Measurements from ENCODE around the gene SEMA3E. TPM values are rescaled to one million over a fixed set of nuclear protein-coding genes. Genes with fewer than 3 reads are reported as not detected.

SEMA3E gene
- total and polyA plus RNA-seq, 2 experiments from 2014 or later: 0.75 to 0.92 TPM

GRCh38 chr7:83528925-83529423 lies 120.0 kb downstream of the SEMA3E start:
- Histone ChIP-seq H3K27ac (no peak overlapping the region), H3K36me3 (no peaks in the 10 kb centered on the region), H3K4me3 (no peak overlapping the region), H3K4me1 (ENCODE audit: low read depth) (peaks cover 5% of the 10 kb centered on the region), H3K9me3 (ENCODE audit: low read depth) (no peaks in the 10 kb centered on the region), H3K27me3 (no peaks in the 10 kb centered on the region)
- no peak for TF ChIP-seq CTCF (IDR thresholded peaks at IDR 0.05; ENCODE audit: low read depth, low read length)
- no peak for DNase-seq (ENCODE audit: low read depth in 1 of 2, low spot score in 1 of 2)

- Histone ChIP-seq H3K9me3 (ENCODE audit: low read depth) (no peaks in the 10 kb centered on the region), H3K4me1 (ENCODE audit: low read depth) (peaks cover 5% of the 10 kb centered on the region), H3K4me3 (no peak overlapping the region), H3K27ac (no peak overlapping the region), H3K27me3 (no peaks in the 10 kb centered on the region), H3K36me3 (no peaks in the 10 kb centered on the region)
- no peak for TF ChIP-seq CTCF (IDR thresholded peaks at IDR 0.05; ENCODE audit: low read depth, low read length)
- no peak for DNase-seq (ENCODE audit: low read depth in 1 of 2, low spot score in 1 of 2)
Measured at GRCh38 chr7:83524277-83525075, 124.5 kb downstream of the SEMA3E start.

- DNase-seq (ENCODE audit: low read depth in 1 of 2, low spot score in 1 of 2): no peak
- H3K4me3 ChIP-seq: no peak overlapping the region
- H3K27ac ChIP-seq: no peak overlapping the region
- no peaks in the 10 kb centered on the region for H3K9me3 ChIP-seq (ENCODE audit: low read depth)
- no peaks in the 10 kb centered on the region for H3K27me3 ChIP-seq
- no peaks in the 10 kb centered on the region for H3K4me1 ChIP-seq (ENCODE audit: low read depth)
- H3K36me3 ChIP-seq: no peaks in the 10 kb centered on the region
- TF ChIP-seq CTCF (IDR thresholded peaks at IDR 0.05; ENCODE audit: low read depth, low read length): no peak
Measured at GRCh38 chr7:83520726-83521125, 128.2 kb downstream of the SEMA3E start.

GRCh38 chr7:83519240-83519639 lies 129.7 kb downstream of the SEMA3E start:
- Histone ChIP-seq H3K27me3 (no peaks in the 10 kb centered on the region), H3K4me1 (ENCODE audit: low read depth) (no peaks in the 10 kb centered on the region), H3K9me3 (ENCODE audit: low read depth) (no peaks in the 10 kb centered on the region), H3K36me3 (no peaks in the 10 kb centered on the region), H3K4me3 (no peak overlapping the region), H3K27ac (no peak overlapping the region)
- DNase-seq (ENCODE audit: low read depth in 1 of 2, low spot score in 1 of 2): peak in 1 of 2 donors; percentile 3
- no peak for TF ChIP-seq CTCF (IDR thresholded peaks at IDR 0.05; ENCODE audit: low read depth, low read length)

GRCh38 chr7:83517035-83517700 lies 131.8 kb downstream of the SEMA3E start:
- no peak for DNase-seq (ENCODE audit: low read depth in 1 of 2, low spot score in 1 of 2)

More at GRCh38 chr7:83517035-83517700, 131.8 kb downstream of the SEMA3E start:
- no peaks in the 10 kb centered on the region for H3K36me3 ChIP-seq
- no peak for TF ChIP-seq CTCF (IDR thresholded peaks at IDR 0.05; ENCODE audit: low read depth, low read length)
- H3K9me3 ChIP-seq (ENCODE audit: low read depth): no peaks in the 10 kb centered on the region
- H3K27me3 ChIP-seq: no peaks in the 10 kb centered on the region
- H3K4me3 ChIP-seq: no peak overlapping the region
- no peaks in the 10 kb centered on the region for H3K4me1 ChIP-seq (ENCODE audit: low read depth)
- H3K27ac ChIP-seq: no peak overlapping the region

All from cardiac muscle cell (in vitro differentiated cells and primary cell).